DMS153 treated with DMSO at 0.1 percent for 48 hours (cell line): Measurements from ENCODE around the gene DACT3.

ENCODE experiments used
- DNase-seq: peaks from one replicate; lab custom pipeline; 2025; ENCODE audit not compliant: unreplicated experiment; lab: John Stamatoyannopoulos, UW

The DACT3 gene

GRCh38 chr19:46661020-46661731, at the start of gene DACT3:
TSS of gene DACT3 (minus strand) at chr19:46661182. CDS start at chr19:46661064, 118 bp downstream.
- peak; percentile 99 for DNase-seq

GRCh38 chr19:46710687-46711086, 49.7 kb upstream of the DACT3 start:
- no peak for DNase-seq

GRCh38 chr19:46704379-46705076, 43.5 kb upstream of the DACT3 start:
- DNase-seq: no peak

- DNase-seq: no peak
These were observed 39.7 kb upstream of the DACT3 start for GRCh38 chr19:46700704-46701103.

GRCh38 chr19:46698395-46699321, 37.7 kb upstream of the DACT3 start:
- no peak for DNase-seq

- no peak for DNase-seq
These were observed 36.4 kb upstream of the DACT3 start for GRCh38 chr19:46697204-46697960.

- no peak for DNase-seq
These were observed 35.9 kb upstream of the DACT3 start for GRCh38 chr19:46696866-46697203.

GRCh38 chr19:46696052-46696451, 35.1 kb upstream of the DACT3 start:
- DNase-seq: no peak

- DNase-seq: no peak
These were observed 32.8 kb upstream of the DACT3 start for GRCh38 chr19:46693760-46694159.

- no peak for DNase-seq
These were observed 32.1 kb upstream of the DACT3 start for GRCh38 chr19:46692918-46693722.

GRCh38 chr19:46691948-46692347, 31.0 kb upstream of the DACT3 start:
- no peak for DNase-seq

GRCh38 chr19:46691104-46691503, 30.1 kb upstream of the DACT3 start:
- DNase-seq: no peak

GRCh38 chr19:46689358-46689757, 28.4 kb upstream of the DACT3 start:
- no peak for DNase-seq

- DNase-seq: no peak
These were observed 26.6 kb upstream of the DACT3 start for GRCh38 chr19:46687438-46688145.

GRCh38 chr19:46685189-46685588, 24.2 kb upstream of the DACT3 start:
- DNase-seq: no peak

- DNase-seq: no peak
These were observed 17.2 kb upstream of the DACT3 start for GRCh38 chr19:46678110-46678732.

- DNase-seq: no peak
These were observed 13.6 kb upstream of the DACT3 start for GRCh38 chr19:46674416-46675178.

- no peak for DNase-seq
These were observed 9.8 kb upstream of the DACT3 start for GRCh38 chr19:46670813-46671212.
